ENCODE data around the gene TMBIM4. TPM values are rescaled to one million over a fixed set of nuclear protein-coding genes. Genes with fewer than 3 reads are reported as not detected.

The TMBIM4 gene
- total RNA-seq, 3 donors from 2014 or later = 117 to 178 (median 157) TPM

DNA sequence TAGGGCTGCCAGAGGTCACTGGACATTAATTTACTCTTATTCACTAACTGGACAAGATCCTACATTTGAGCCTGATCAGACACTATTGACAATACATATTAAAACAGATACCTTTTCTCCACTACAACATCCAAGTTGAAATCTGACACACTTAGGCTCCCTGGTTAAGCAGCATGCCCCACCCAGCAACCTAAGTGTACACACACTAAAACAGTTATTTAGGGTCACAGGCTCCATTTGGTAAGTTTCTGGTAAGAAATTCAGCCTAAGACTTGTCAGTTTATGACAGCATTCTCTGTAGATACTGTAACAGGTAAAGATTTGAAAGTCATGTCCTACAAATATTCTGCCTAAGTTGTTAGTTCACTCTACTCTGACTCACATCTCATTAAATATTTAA is 27.0 kb downstream of the TMBIM4 start:
- no peak overlapping the region for H3K4me3 ChIP-seq
- DNase-seq = no peak
- H3K36me3 ChIP-seq (ENCODE audit: low read depth) = no peaks in the 10 kb centered on the region
- TF ChIP-seq, protein P1, sequence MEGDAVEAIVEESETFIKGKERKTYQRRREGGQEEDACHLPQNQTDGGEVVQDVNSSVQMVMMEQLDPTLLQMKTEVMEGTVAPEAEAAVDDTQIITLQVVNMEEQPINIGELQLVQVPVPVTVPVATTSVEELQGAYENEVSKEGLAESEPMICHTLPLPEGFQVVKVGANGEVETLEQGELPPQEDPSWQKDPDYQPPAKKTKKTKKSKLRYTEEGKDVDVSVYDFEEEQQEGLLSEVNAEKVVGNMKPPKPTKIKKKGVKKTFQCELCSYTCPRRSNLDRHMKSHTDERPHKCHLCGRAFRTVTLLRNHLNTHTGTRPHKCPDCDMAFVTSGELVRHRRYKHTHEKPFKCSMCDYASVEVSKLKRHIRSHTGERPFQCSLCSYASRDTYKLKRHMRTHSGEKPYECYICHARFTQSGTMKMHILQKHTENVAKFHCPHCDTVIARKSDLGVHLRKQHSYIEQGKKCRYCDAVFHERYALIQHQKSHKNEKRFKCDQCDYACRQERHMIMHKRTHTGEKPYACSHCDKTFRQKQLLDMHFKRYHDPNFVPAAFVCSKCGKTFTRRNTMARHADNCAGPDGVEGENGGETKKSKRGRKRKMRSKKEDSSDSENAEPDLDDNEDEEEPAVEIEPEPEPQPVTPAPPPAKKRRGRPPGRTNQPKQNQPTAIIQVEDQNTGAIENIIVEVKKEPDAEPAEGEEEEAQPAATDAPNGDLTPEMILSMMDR (IDR thresholded peaks at IDR 0.05) = no peak
- intact Hi-C loops (cut with DNase I, micrococcal nuclease) = no loop called here
- H3K4me1 ChIP-seq (ENCODE audit: low read depth) = no peaks in the 10 kb centered on the region
- peaks cover 16% of the 10 kb centered on the region for H3K9me3 ChIP-seq
- no peak for ATAC-seq

DNA sequence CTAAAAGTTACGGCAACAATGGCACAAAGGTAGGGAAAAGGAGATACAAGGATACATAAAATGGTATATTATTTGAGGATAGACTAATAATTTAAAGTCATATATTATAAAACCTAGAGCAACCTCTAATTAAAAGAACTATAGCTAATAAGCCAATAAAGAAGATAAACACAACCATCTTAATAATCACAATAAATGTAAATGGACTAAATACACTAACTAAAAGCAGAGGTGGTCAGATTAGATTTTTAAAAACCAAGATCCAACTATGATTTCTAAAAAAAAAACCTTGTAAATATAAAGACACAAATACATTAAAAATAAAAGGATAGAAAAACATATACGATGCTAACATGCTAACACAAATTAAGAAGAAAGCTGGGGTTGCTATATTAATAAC is 28.5 kb downstream of the TMBIM4 start:
- H3K9me3 ChIP-seq = peaks cover 16% of the 10 kb centered on the region
- no peak overlapping the region for H3K4me3 ChIP-seq
- DNase-seq (no peak), ATAC-seq (no peak)
- intact Hi-C loops (cut with DNase I, micrococcal nuclease) = no loop called here
- TF ChIP-seq, protein P1 (IDR thresholded peaks at IDR 0.05) = no peak
- H3K36me3 ChIP-seq (ENCODE audit: low read depth) = no peaks in the 10 kb centered on the region
- H3K4me1 ChIP-seq (ENCODE audit: low read depth) = no peaks in the 10 kb centered on the region

DNA sequence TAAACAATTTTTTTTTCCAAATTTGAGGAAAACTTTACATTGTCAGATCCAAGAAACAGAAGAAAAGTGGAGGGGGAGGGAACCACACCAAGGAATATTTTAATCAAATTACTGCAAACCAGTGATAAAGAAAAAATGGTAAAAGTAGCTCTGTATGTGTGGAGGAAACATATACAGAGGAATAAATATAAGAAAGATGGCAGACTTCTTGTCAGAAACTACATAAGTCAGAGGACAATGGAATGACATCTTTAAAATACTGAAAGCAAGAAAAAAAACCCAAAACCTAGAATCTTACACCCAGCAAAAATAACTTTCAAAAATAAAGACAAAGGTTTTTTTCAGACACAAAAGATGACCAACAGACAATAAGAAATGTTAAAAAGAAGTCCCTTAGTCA is 29.1 kb downstream of the TMBIM4 start:
- no peaks in the 10 kb centered on the region for H3K36me3 ChIP-seq (ENCODE audit: low read depth)
- intact Hi-C loops (cut with DNase I, micrococcal nuclease) = no loop called here

DNA sequence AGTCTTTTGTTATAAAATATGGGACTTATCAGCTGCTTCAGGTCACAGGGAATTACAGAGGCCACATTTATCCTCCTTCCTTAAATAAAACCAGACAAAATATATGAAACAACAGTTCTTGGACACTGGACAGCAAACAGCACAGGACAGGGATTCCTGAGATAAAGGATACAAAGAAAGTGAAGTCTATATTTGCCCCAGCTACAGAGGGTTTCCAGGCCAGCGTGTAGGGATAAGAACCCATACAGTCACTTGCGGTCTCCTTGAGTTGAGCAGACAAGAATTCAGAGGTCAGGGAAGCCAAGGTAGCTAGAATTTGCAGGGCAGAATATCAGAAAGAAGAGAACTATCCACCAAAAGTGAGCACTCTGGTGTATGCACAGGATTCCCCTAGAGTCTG is 30.5 kb downstream of the TMBIM4 start:
- no peaks in the 10 kb centered on the region for H3K36me3 ChIP-seq (ENCODE audit: low read depth)
- TF ChIP-seq, protein P1 (IDR thresholded peaks at IDR 0.05) = no peak

More for the DNA sequence above, 29.1 kb downstream of the TMBIM4 start:
- H3K4me1 ChIP-seq (ENCODE audit: low read depth) = no peaks in the 10 kb centered on the region
- TF ChIP-seq, protein P1 (IDR thresholded peaks at IDR 0.05) = no peak
- ATAC-seq (no peak), DNase-seq (no peak)
- H3K4me3 ChIP-seq = no peak overlapping the region
- peaks cover 16% of the 10 kb centered on the region for H3K9me3 ChIP-seq

DNA sequence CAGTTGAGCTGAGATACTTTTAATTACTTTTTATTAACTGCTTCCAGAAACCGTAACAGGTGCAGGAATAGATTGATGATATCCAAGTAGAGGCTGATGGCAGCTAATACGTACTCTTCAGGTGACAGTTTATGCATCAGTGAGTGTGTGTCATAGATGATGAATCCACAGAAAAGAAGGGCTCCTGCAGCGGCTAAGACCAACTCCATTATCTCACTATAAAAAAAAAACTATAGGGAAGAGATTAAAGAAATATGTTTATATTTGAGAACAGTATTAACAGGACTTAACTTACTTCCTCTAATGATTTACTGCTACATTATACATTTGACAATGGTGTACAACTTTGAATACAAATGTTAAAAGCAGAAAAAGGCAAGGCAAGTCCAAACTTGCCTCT is 31.9 kb downstream of the TMBIM4 start:
- intact Hi-C loops (cut with DNase I, micrococcal nuclease) = no loop called here
- Histone ChIP-seq H3K4me3 (no peak overlapping the region), H3K9me3 (peaks cover 16% of the 10 kb centered on the region), H3K4me1 (ENCODE audit: low read depth) (no peaks in the 10 kb centered on the region), H3K36me3 (ENCODE audit: low read depth) (no peaks in the 10 kb centered on the region)
- ATAC-seq (no peak), DNase-seq (no peak)
- TF ChIP-seq, protein P1 (IDR thresholded peaks at IDR 0.05) = no peak

More for the DNA sequence above, 30.5 kb downstream of the TMBIM4 start:
- Histone ChIP-seq H3K4me1 (ENCODE audit: low read depth) (no peaks in the 10 kb centered on the region), H3K4me3 (no peak overlapping the region), H3K9me3 (peaks cover 16% of the 10 kb centered on the region)
- DNase-seq (no peak), ATAC-seq (no peak)
- intact Hi-C loops (cut with DNase I, micrococcal nuclease) = no loop called here

DNA sequence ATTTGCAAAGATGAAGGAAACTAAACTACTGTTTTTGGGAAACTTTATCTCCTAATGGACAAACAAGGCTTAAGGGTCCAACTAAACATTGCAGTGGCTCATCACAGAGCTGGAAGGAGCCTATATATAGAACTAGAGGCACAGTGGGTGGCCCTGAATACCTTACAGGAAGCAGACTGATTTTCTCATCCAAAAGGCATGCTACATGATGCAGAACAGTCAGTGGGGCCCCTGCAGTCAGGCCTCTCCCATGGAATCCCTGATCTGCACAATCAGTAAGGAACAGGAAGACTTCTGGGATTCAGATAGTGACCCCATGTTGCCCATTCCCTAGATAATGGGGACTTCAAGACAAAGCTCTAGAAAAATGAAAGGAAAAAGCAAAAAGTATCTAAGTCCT is 37.4 kb downstream of the TMBIM4 start:
- no peak for ATAC-seq
- TF ChIP-seq, protein P1 (IDR thresholded peaks at IDR 0.05) = no peak
- intact Hi-C loops (cut with DNase I, micrococcal nuclease) = no loop called here
- peaks cover 6% of the 10 kb centered on the region for H3K4me1 ChIP-seq (ENCODE audit: low read depth)
- DNase-seq = no peak
- H3K9me3 ChIP-seq = no peaks in the 10 kb centered on the region
- H3K36me3 ChIP-seq (ENCODE audit: low read depth) = no peaks in the 10 kb centered on the region
- no peak overlapping the region for H3K4me3 ChIP-seq

Measured in mucosa of descending colon (tissue), 3 donors.